DMS114 treated with DMSO at 0.1 percent for 48 hours (cell line): Measurements from ENCODE around the gene EFNB2.

Experiments used
- DNase-seq: peaks from one replicate; lab custom pipeline; 2025; ENCODE audit not compliant: unreplicated experiment; lab: John Stamatoyannopoulos, UW

The EFNB2 gene

GRCh38 chr13:106487129-106487528 is 48.3 kb downstream of the EFNB2 start:
- DNase-seq: no peak

GRCh38 chr13:106486287-106486686 is 49.2 kb downstream of the EFNB2 start:
- DNase-seq: no peak

GRCh38 chr13:106484537-106485193 is 50.8 kb downstream of the EFNB2 start:
- DNase-seq: no peak

- no peak for DNase-seq
These were observed 51.4 kb downstream of the EFNB2 start for GRCh38 chr13:106484084-106484483.

- DNase-seq: no peak
These were observed 53.5 kb downstream of the EFNB2 start for GRCh38 chr13:106481919-106482318.

GRCh38 chr13:106480351-106480910 is 55.0 kb downstream of the EFNB2 start:
- DNase-seq: no peak

- no peak for DNase-seq
These were observed 55.5 kb downstream of the EFNB2 start for GRCh38 chr13:106479929-106480328.

- DNase-seq: no peak
These were observed 57.3 kb downstream of the EFNB2 start for GRCh38 chr13:106478116-106478515.

- no peak for DNase-seq
These were observed 58.2 kb downstream of the EFNB2 start for GRCh38 chr13:106477303-106477702.

- no peak for DNase-seq
These were observed 59.6 kb downstream of the EFNB2 start for GRCh38 chr13:106475852-106476251.

GRCh38 chr13:106474912-106475311 is 60.5 kb downstream of the EFNB2 start:
- no peak for DNase-seq

GRCh38 chr13:106473154-106473553 is 62.3 kb downstream of the EFNB2 start:
- no peak for DNase-seq

GRCh38 chr13:106472621-106473020 is 62.8 kb downstream of the EFNB2 start:
- DNase-seq: no peak

GRCh38 chr13:106471957-106472543 is 63.4 kb downstream of the EFNB2 start:
- no peak for DNase-seq

GRCh38 chr13:106470576-106470975 is 64.9 kb downstream of the EFNB2 start:
- DNase-seq: no peak

GRCh38 chr13:106468744-106469590 is 66.5 kb downstream of the EFNB2 start:
- DNase-seq: no peak

GRCh38 chr13:106468207-106468606 is 67.3 kb downstream of the EFNB2 start:
- DNase-seq: no peak

GRCh38 chr13:106467427-106468122 is 67.9 kb downstream of the EFNB2 start:
- DNase-seq: no peak

GRCh38 chr13:106466691-106467426 is 68.6 kb downstream of the EFNB2 start:
- no peak for DNase-seq

GRCh38 chr13:106464076-106464475 is 71.4 kb downstream of the EFNB2 start:
- DNase-seq: no peak
